Ishikawa (cell line): ENCODE measurements around the gene DST.

Experiments
- CEBPB ChIP-seq: IDR thresholded peaks from 2 replicates; pipeline ENCODE4 v1.6.1; 2012
- CREB1 ChIP-seq: IDR thresholded peaks from 2 replicates; pipeline ENCODE4 v1.6.1; 2012; ENCODE audit warnings: low read depth
- EGR1 ChIP-seq: IDR thresholded peaks from 2 replicates; pipeline ENCODE4 v1.6.1; 2012
- EP300 ChIP-seq: IDR thresholded peaks from 2 replicates; pipeline ENCODE4 v1.6.1; 2012; ENCODE audit warnings: borderline replicate concordance
- FOXM1 ChIP-seq: IDR thresholded peaks from 2 replicates; pipeline ENCODE4 v1.6.1; 2012; ENCODE audit warnings: low read depth, borderline replicate concordance
- MAX ChIP-seq: IDR thresholded peaks from 2 replicates; pipeline ENCODE4 v1.6.1; 2012
- NFIC ChIP-seq: IDR thresholded peaks from 2 replicates; pipeline ENCODE4 v1.6.1; 2012
- RAD21 ChIP-seq: IDR thresholded peaks from 2 replicates; pipeline ENCODE4 v1.6.1; 2012; ENCODE audit warnings: low read depth
- TAF1 ChIP-seq: IDR thresholded peaks from 2 replicates; pipeline ENCODE4 v1.6.1; 2012; ENCODE audit warnings: low read depth, mild to moderate bottlenecking
- TCF12 ChIP-seq: IDR thresholded peaks from 2 replicates; pipeline ENCODE4 v1.6.1; 2012; ENCODE audit warnings: low read depth
- USF1 ChIP-seq: IDR thresholded peaks from 2 replicates; pipeline ENCODE4 v1.6.1; 2012
- YY1 ChIP-seq: IDR thresholded peaks from 2 replicates; pipeline ENCODE4 v1.6.1; 2012; ENCODE audit warnings: low read depth
- ZBTB7A ChIP-seq: IDR thresholded peaks from 2 replicates; pipeline ENCODE4 v1.6.1; 2012; ENCODE audit warnings: low read depth
- TF ChIP-seq, protein P1 (sequence below): IDR thresholded peaks from 2 replicates; pipeline ENCODE4 v1.6.1; 2012; ENCODE audit warnings: low read depth, mild to moderate bottlenecking

DNA sequence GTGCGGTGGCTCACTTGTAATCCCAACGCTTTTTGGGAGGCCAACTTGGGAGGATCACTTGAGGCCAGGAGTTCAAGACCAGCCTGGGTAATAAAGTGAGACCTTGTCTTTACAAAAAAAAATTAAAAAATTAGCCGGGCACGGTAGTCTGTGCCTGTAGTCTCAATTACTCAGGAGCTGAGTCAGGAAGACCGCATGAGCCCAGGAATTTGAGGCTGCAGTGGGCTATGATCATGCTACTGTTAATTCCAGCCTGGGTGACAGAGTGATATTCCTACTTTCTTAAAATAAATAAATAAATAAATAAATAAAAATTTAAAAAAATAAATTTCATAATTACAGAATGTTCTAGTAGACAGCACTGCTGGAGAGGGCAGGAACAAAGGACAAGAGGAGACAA is 62.4 kb downstream of the DST start:
- TF ChIP-seq YY1 (no peak), EGR1 (no peak), CEBPB (no peak), CREB1 (no peak), TAF1 (no peak), MAX (no peak), USF1 (no peak), ZBTB7A (no peak), EP300 (no peak), TCF12 (no peak), FOXM1 (no peak), NFIC (no peak), RAD21 (no peak)
- TF ChIP-seq, protein P1, sequence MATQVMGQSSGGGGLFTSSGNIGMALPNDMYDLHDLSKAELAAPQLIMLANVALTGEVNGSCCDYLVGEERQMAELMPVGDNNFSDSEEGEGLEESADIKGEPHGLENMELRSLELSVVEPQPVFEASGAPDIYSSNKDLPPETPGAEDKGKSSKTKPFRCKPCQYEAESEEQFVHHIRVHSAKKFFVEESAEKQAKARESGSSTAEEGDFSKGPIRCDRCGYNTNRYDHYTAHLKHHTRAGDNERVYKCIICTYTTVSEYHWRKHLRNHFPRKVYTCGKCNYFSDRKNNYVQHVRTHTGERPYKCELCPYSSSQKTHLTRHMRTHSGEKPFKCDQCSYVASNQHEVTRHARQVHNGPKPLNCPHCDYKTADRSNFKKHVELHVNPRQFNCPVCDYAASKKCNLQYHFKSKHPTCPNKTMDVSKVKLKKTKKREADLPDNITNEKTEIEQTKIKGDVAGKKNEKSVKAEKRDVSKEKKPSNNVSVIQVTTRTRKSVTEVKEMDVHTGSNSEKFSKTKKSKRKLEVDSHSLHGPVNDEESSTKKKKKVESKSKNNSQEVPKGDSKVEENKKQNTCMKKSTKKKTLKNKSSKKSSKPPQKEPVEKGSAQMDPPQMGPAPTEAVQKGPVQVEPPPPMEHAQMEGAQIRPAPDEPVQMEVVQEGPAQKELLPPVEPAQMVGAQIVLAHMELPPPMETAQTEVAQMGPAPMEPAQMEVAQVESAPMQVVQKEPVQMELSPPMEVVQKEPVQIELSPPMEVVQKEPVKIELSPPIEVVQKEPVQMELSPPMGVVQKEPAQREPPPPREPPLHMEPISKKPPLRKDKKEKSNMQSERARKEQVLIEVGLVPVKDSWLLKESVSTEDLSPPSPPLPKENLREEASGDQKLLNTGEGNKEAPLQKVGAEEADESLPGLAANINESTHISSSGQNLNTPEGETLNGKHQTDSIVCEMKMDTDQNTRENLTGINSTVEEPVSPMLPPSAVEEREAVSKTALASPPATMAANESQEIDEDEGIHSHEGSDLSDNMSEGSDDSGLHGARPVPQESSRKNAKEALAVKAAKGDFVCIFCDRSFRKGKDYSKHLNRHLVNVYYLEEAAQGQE: no peak
